Testis (tissue), 2 donors: ENCODE measurements around the gene FBXO31.

Source experiments
- CTCF ChIP-seq, 3 experiments: fragments of 450-650 bp in 2 of 3; fragments of 200-600 bp in 1 of 3; sonication (generic) in 1 of 3; IDR thresholded peaks; one replicate each; pipeline ENCODE4 v1.5.1; 2016 to 2019; ENCODE audit warnings: antibody characterized with exemption in 3 of 3, mild to moderate bottlenecking in 2 of 3, moderate library complexity in 1 of 3
- POLR2A ChIP-seq: fragments of 450-650 bp; IDR thresholded peaks from one replicate; pipeline ENCODE4 v1.6.1; 2017; ENCODE audit warnings: antibody characterized with exemption, mild to moderate bottlenecking, moderate library complexity

DNA sequence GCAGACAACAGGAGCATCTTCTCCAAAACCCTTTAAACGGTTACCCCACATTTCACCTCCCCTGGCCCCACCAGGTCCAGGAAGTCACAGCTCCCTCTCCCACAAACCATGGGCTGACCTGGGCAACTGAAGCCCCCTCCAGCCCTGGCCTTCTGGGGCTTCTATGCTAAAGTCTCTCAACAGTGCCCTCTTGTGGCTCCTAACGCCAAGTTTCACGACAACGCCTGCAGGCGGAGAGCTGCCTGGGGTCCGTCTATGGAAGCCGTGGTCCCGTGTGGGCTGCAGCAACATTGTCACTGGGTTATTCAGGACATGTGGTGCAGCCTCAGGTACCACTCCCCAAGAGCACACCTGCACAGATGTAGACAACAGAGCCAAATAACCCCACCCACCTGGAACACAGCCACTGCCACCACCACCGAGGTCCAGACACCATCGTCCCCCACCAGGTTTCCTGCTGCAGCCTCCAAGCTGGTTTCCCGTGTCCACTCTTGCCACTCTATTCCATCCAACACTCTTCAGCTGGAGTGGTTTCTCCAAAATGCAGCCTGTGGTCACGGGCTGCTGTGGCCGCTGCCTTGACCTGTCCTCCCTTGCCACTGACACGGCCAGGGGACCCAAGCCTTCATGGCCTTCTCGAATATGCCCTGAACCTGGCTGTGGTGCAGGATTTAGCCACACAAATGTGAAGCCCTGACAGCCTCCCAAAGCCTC lies 85.5 kb downstream of the FBXO31 start:
- TF ChIP-seq CTCF (IDR thresholded peaks at IDR 0.05) (peak in 1 of 3 experiments; percentile 54), POLR2A (no peak)
